Measurements from ENCODE around the gene SLC10A1.

SLC10A1 gene

DNA sequence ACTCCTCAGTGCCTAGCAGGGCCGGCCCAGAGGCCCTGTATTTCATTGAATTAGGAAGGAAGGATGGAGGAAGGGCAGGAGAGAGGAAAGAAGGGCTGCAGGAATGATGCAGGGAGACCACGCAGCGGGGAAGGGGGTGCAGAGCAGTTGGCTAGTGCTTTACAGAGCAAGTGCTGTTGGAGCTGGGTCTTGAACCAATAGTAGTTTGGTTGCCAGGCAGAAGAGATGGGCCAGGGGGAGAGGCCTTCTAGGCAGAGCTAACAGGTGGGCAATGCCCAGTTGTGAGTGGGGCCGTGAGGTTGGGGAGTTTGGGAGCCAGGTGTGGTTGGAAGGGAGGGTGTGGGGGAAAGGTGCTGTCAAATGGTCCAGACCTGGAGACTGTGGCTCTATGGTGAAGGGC, 69.2 kb downstream of the SLC10A1 start:
- Histone ChIP-seq H3K9me3 (no peaks in the 10 kb centered on the region), H3K36me3 (no peaks in the 10 kb centered on the region), H3K4me3 (ENCODE audit: low read depth in 1 of 2, low read length in 1 of 2) (no peak overlapping the region), H3K27ac (no peak overlapping the region), H3K27me3 (peaks cover 2% of the 10 kb centered on the region), H3K4me1 (ENCODE audit: control insufficient read depth in 1 of 2, insufficient read depth in 1 of 2, low read depth in 1 of 2, low read length in 1 of 2) (peaks cover 8 to 18% of the 10 kb centered on the region in 2 experiments)
- TF ChIP-seq, protein P1, sequence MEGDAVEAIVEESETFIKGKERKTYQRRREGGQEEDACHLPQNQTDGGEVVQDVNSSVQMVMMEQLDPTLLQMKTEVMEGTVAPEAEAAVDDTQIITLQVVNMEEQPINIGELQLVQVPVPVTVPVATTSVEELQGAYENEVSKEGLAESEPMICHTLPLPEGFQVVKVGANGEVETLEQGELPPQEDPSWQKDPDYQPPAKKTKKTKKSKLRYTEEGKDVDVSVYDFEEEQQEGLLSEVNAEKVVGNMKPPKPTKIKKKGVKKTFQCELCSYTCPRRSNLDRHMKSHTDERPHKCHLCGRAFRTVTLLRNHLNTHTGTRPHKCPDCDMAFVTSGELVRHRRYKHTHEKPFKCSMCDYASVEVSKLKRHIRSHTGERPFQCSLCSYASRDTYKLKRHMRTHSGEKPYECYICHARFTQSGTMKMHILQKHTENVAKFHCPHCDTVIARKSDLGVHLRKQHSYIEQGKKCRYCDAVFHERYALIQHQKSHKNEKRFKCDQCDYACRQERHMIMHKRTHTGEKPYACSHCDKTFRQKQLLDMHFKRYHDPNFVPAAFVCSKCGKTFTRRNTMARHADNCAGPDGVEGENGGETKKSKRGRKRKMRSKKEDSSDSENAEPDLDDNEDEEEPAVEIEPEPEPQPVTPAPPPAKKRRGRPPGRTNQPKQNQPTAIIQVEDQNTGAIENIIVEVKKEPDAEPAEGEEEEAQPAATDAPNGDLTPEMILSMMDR (IDR thresholded peaks at IDR 0.05), result no peak

DNA sequence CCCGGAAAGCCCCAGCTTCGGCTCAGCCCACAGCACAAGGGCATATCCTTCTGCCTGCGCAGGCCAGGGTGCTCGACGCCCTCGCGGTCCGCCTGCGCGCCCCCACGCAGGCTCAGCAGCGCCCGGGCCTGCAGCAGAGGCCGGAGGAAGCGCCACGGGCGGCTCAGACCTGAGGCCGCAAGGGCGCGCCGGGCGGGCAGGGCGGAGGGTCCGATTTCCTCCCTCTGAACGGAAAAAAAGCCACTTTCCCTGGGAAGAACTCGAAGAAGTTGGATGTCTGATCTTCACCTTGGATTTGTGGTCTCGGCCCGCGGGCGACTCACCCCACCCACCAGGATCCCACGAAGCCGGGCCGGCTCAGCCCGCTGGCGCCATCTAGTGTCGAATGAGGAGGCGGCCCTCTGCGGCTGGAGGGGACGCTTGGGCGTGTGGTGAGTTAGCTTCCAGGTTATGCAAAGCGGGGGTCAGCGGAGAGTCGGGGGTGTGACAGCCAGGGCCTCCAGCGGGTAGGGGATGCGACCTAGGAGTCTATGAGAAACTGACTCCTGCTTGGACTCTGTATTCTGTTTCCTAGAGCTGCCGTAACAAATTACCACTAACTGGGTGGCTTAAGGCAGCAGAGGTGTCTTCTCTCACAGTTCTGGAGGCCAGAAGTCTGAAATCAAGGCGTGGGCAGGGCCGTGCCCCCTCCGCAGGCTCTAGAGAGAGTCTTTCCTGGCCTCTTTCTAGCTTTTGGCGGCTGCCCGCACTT, 70.1 kb downstream of the SLC10A1 start:
- Histone ChIP-seq H3K27ac (peak overlapping the region; percentile 61), H3K36me3 (no peaks in the 10 kb centered on the region), H3K27me3 (no peaks in the 10 kb centered on the region), H3K4me3 (ENCODE audit: low read depth in 1 of 2, low read length in 1 of 2) (peak overlapping the region; percentile 61 to 69), H3K9me3 (no peaks in the 10 kb centered on the region), H3K4me1 (ENCODE audit: control insufficient read depth in 1 of 2, insufficient read depth in 1 of 2, low read depth in 1 of 2, low read length in 1 of 2) (peaks cover 8 to 18% of the 10 kb centered on the region in 2 experiments)
- TF ChIP-seq, protein P1 (IDR thresholded peaks at IDR 0.05), result peak; percentile 96

Measured in neutrophil (primary cell).